ENCODE measurements around the gene SYTL2. TPM values are rescaled to one million over a fixed set of nuclear protein-coding genes. Genes with fewer than 3 reads are reported as not detected.

Gene SYTL2
- total and polyA plus RNA-seq, 8 donors = 5.4 to 391 (median 188) TPM

DNA sequence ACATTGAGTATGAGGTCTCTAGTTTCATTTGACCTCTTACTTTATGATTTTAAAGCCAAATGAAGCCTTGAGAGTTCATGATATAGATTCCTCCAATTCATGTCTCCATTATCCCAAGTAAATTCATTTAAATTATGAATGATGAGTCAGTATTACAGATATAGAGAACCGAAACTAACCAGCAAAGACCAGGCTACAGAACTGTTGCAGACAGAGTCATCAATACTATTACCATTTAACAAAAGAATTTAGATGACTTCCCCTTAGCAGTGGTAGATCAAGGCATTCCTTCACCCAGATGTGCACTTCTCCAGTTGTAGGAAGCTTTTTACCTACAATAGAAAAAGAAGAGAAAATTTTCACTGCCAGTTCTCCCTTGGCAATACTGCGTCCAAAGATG is 113.2 kb downstream of the SYTL2 start:
- Histone ChIP-seq H3K4me1 (peaks cover 0 to 8% (median 0%) of the 10 kb centered on the region in 4 donors), H3K27ac (no peak overlapping the region), H3K27me3 (no peaks in the 10 kb centered on the region), H3K36me3 (peaks cover 0 to 36% (median 28%) of the 10 kb centered on the region in 4 donors), H3K4me3 (no peak overlapping the region), H3K9me3 (no peaks in the 10 kb centered on the region)
- intact Hi-C loops (cut with DNase I; ENCODE audit: low total_unique reads) = no loop called here
- 88 to 94% (median 91%) methylated on average over 2 of the region's 2 CpGs for WGBS, 5 donors
- DNase-seq = no peak
- no peak for TF ChIP-seq CTCF (IDR thresholded peaks at IDR 0.05)

DNA sequence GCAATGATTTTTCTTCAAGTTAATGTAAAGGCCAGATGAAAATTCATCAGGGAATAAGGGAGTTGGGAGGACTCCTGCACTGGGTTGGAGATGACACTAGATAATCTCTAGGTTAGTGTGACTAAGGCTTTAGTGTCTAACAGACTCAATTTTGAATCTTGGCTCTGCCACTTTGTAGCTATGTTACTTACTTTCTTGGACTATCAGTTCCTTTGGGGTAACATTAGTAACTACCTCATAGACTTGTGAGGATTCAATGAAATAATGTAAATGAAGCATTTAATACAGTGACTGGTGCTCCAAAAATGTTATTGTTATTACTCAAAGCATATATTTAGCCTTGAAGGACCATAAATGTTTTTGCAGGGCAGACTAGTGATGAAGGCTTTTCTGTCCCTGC is 115.4 kb downstream of the SYTL2 start:
- Histone ChIP-seq H3K27ac (no peak overlapping the region), H3K4me1 (peaks cover 0 to 6% (median 0%) of the 10 kb centered on the region in 4 donors), H3K4me3 (no peak overlapping the region), H3K36me3 (peaks cover 0 to 44% (median 31%) of the 10 kb centered on the region in 4 donors), H3K9me3 (no peaks in the 10 kb centered on the region), H3K27me3 (no peaks in the 10 kb centered on the region)
- TF ChIP-seq POLR2AphosphoS5 (IDR thresholded peaks at IDR 0.05) = no peak
- TF ChIP-seq CTCF (IDR thresholded peaks at IDR 0.05) = no peak
- no peak for TF ChIP-seq EP300 (IDR thresholded peaks at IDR 0.05)
- TF ChIP-seq POLR2A (IDR thresholded peaks at IDR 0.05) = no peak
- intact Hi-C loops (cut with DNase I; ENCODE audit: low total_unique reads) = no loop called here
- DNase-seq = no peak

GRCh38 chr11:85694385-85694980 is 116.5 kb downstream of the SYTL2 start:
- H3K27me3 ChIP-seq = no peaks in the 10 kb centered on the region
- intact Hi-C loops (cut with DNase I; ENCODE audit: low total_unique reads) = no loop called here
- no peak overlapping the region for H3K4me3 ChIP-seq
- peak in 1 of 2 donors; percentile 72 for DNase-seq
- WGBS, 5 donors = 88 to 100% (median 92%) methylated on average over 1 of the region's 1 CpG
- H3K4me1 ChIP-seq = no peaks in the 10 kb centered on the region
- H3K27ac ChIP-seq = peak overlapping the region in 1 of 5 donors; percentile 4
- peaks cover 0 to 47% (median 31%) of the 10 kb centered on the region in 4 donors for H3K36me3 ChIP-seq
- H3K9me3 ChIP-seq = no peaks in the 10 kb centered on the region
- TF ChIP-seq POLR2A (IDR thresholded peaks at IDR 0.05) = no peak
- TF ChIP-seq CTCF (IDR thresholded peaks at IDR 0.05) = peak in 4 of 7 experiments; percentile 24 to 38 (median 32)

DNA sequence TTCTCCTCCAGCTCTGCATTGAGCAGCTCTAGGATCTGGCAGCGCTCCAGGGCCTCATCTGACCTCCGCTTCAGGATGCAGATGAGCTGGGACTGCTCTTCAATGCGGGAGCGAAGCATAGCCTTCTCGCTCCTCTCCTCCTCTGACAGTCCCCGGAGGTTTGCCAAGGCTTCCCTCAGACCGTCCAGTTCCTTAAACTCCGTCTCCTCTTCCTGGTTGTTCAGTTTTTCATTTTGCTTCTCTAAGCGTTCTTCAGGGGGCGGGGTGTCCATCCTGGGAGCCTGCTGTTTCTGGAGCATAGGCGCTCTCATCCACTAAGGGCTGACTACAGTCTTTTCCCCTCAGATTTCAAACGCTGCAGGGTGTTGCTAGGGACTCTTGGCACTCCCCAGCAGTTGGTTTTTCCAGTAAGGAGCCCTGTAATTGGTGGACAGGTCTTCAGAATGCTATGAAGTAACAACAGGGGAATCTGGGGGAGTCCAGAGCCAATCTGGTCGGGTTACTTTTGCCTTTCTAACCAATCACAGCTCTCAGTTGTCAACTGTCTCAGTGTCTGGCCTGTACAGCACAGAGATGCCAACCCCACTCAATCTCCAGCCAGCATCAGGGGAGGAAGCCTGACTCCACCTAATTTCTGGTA is 125.0 kb downstream of the SYTL2 start, which contains the start of gene CCDC89:
CCDC89 (minus strand) TSS at position 376 of the 640 bp plus-strand sequence; CDS start at position 311, 65 bp downstream.
- DNase-seq = peak; percentile 30 to 94
- Histone ChIP-seq H3K27ac (peak within 1 kb of the TSS; percentile 35 to 81 (median 64)), H3K36me3 (peaks cover 0 to 7% (median 2%) of the 10 kb centered on the region in 4 donors), H3K4me1 (peaks cover 9 to 45% (median 34%) of the 10 kb centered on the region in 4 donors), H3K27me3 (no peaks in the 10 kb centered on the region), H3K9me3 (no peaks in the 10 kb centered on the region), H3K4me3 (peak within 1 kb of the TSS; percentile 29 to 40 (median 39))
- WGBS, 5 donors = 46 to 65% (median 54%) methylated on average over 13 of the region's 13 CpGs
- no peak for TF ChIP-seq POLR2A (IDR thresholded peaks at IDR 0.05)
- no peak for TF ChIP-seq EP300 (IDR thresholded peaks at IDR 0.05)
- no peak for TF ChIP-seq CTCF (IDR thresholded peaks at IDR 0.05)
- TF ChIP-seq POLR2AphosphoS5 (IDR thresholded peaks at IDR 0.05) = peak in 1 of 3 donors; percentile 34
- intact Hi-C loops (cut with DNase I; ENCODE audit: low total_unique reads) = no loop called here

All from stomach (tissue), 9 donors.